ENCODE results near the gene SLC49A4.

SLC49A4 gene

GRCh38 chr3:122929188-122930062 lies 134.6 kb downstream of the SLC49A4 start:
- DNase-seq (ENCODE audit: low read depth): no peak

GRCh38 chr3:122930063-122930997 lies 135.5 kb downstream of the SLC49A4 start:
- DNase-seq (ENCODE audit: low read depth): no peak

Data from GM04503 (cell line).